ENCODE results near the gene SRA1.
"Not testable (repeated sequence)": the region's sequence is repeated elsewhere in the genome, so short reads cannot be mapped to it uniquely, and the experiment has no call there.

The SRA1 gene

GRCh38 chr5:140557136-140557805 lies at the start of gene SRA1:
SRA1 (minus strand) TSS chr5:140557473; CDS start chr5:140557452, 21 bp downstream.
- peak; percentile 77 for DNase-seq (ENCODE audit: low read depth)

- DNase-seq (ENCODE audit: low read depth): no peak
These were observed 49.8 kb upstream of the SRA1 start for GRCh38 chr5:140607031-140607430.

GRCh38 chr5:140605879-140606278 lies 48.6 kb upstream of the SRA1 start:
- no peak for DNase-seq (ENCODE audit: low read depth)

- no peak for DNase-seq (ENCODE audit: low read depth)
These were observed 46.5 kb upstream of the SRA1 start for GRCh38 chr5:140603734-140604133.

GRCh38 chr5:140603446-140603698 lies 46.1 kb upstream of the SRA1 start:
- not testable (repeated sequence) for DNase-seq (ENCODE audit: low read depth)

- no peak for DNase-seq (ENCODE audit: low read depth)
These were observed 44.9 kb upstream of the SRA1 start for GRCh38 chr5:140602147-140602546.

GRCh38 chr5:140600096-140600495 lies 42.8 kb upstream of the SRA1 start:
- DNase-seq (ENCODE audit: low read depth): no peak

- DNase-seq (ENCODE audit: low read depth): no peak
These were observed 41.6 kb upstream of the SRA1 start for GRCh38 chr5:140598836-140599235.

- DNase-seq (ENCODE audit: low read depth): no peak
These were observed 39.1 kb upstream of the SRA1 start for GRCh38 chr5:140596321-140596741.

GRCh38 chr5:140595538-140596300 lies 38.4 kb upstream of the SRA1 start:
- no peak for DNase-seq (ENCODE audit: low read depth)

- no peak for DNase-seq (ENCODE audit: low read depth)
These were observed 36.9 kb upstream of the SRA1 start for GRCh38 chr5:140594169-140594568.

GRCh38 chr5:140593070-140593469 lies 35.8 kb upstream of the SRA1 start:
- not testable (repeated sequence) for DNase-seq (ENCODE audit: low read depth)

GRCh38 chr5:140591747-140592372 lies 34.6 kb upstream of the SRA1 start:
- no peak for DNase-seq (ENCODE audit: low read depth)

- DNase-seq (ENCODE audit: low read depth): no peak
These were observed 33.6 kb upstream of the SRA1 start for GRCh38 chr5:140590861-140591260.

- no peak for DNase-seq (ENCODE audit: low read depth)
These were observed 31.2 kb upstream of the SRA1 start for GRCh38 chr5:140588311-140589070.

- no peak for DNase-seq (ENCODE audit: low read depth)
These were observed 30.2 kb upstream of the SRA1 start for GRCh38 chr5:140587495-140587894.

- not testable (repeated sequence) for DNase-seq (ENCODE audit: low read depth)
These were observed 22.0 kb upstream of the SRA1 start for GRCh38 chr5:140579188-140579747.

GRCh38 chr5:140576776-140577201 lies 19.5 kb upstream of the SRA1 start:
- DNase-seq (ENCODE audit: low read depth): no peak

GRCh38 chr5:140575309-140575708 lies 18.0 kb upstream of the SRA1 start:
- DNase-seq (ENCODE audit: low read depth): no peak

GRCh38 chr5:140574165-140574564 lies 16.9 kb upstream of the SRA1 start:
- no peak for DNase-seq (ENCODE audit: low read depth)

GRCh38 chr5:140573683-140574082 lies 16.4 kb upstream of the SRA1 start:
- no peak for DNase-seq (ENCODE audit: low read depth)

GRCh38 chr5:140571105-140571504 lies 13.8 kb upstream of the SRA1 start:
- DNase-seq (ENCODE audit: low read depth): no peak

Data from stimulated activated CD8-positive, alpha-beta memory T cell treated with anti-CD3 and anti-CD28 coated beads, Interleukin-7, amount 100 ng/mL, for 24 hours (primary cell).